ENCODE data around the gene PCDHGA7.
"Not testable (repeated sequence)": the region's sequence is repeated elsewhere in the genome, so short reads cannot be mapped to it uniquely, and the experiment has no call there.

Gene PCDHGA7

DNA sequence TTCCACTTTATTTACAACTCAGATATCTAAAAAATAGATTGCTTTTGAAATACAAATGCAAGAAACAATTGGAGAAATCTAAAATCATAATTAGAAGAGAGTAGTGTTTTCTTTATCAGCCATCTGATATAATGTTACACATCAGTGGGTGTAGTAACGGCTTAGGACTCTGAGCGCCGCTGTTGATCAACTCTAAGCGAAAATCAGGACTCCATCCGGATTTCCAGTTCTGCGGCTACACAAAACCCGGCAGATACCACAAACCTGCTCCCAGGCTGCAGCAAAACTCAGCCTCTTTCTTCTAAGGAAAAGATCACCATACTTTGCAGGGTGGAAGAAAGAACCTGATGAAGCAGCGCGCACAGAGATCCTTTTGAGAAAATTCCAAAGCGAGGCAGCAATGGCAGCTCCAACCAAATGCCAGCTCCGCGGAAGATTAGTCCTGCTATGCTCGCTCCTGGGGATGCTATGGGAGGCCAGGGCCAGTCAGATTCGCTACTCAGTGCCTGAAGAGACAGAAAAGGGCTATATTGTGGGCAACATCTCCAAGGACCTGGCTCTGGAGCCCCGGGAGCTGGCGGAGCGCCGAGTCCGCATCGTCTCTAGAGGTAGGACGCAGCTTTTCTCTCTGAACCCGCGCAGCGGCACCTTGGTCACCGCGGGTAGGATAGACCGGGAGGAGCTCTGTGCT lies 20.2 kb downstream of the PCDHGA7 start, which contains the start of gene PCDHGA9:
TSS of gene PCDHGA9 (plus strand) at position 226 of the 691 bp plus-strand sequence. CDS start at position 401, 175 bp downstream.
- DNase-seq, result no peak

DNA sequence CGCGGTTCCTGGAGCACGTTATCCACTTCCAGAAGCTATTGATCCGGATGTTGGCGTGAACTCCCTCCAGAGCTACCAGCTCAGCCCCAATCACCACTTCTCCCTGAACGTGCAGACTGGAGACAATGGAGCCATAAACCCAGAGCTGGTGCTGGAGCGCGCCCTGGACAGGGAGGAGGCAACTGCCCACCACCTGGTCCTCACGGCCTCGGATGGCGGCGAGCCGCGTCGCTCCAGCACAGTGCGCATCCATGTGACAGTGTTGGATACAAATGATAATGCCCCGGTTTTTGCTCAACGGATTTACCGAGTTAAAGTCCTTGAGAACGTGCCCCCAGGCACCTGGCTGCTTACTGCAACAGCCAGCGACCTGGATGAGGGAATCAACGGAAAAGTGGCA lies 20.8 kb downstream of the PCDHGA7 start:
- no peak for DNase-seq

GRCh38 chr5:141407790-141408505 lies 25.4 kb downstream of the PCDHGA7 start, which contains the start of gene PCDHGB6:
PCDHGB6 (plus strand) TSS chr5:141408021; CDS start chr5:141408203, 182 bp downstream.
- peak; percentile 63 for DNase-seq

- DNase-seq, result no peak
These were observed 27.2 kb downstream of the PCDHGA7 start for GRCh38 chr5:141409598-141410306.

DNA sequence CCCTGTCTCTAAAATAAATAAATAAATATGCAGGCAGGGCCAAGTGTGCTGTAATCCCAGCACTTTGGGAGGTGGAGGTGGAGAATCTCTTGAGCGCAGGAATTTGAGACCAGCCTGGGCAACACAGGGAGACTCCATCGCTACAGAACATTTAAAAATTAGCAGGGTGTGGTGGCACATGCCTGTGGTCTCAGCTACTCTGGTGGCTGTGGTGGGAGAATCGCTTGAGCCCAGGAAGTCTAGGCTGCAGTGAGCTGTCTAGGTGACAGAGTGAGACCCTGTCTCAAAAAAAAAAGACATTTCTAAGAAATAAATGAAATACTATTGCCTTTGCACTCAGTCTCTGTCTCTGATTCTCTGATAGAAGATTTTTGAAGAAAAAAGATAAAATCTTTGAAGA lies 29.0 kb downstream of the PCDHGA7 start:
- DNase-seq, result no peak

DNA sequence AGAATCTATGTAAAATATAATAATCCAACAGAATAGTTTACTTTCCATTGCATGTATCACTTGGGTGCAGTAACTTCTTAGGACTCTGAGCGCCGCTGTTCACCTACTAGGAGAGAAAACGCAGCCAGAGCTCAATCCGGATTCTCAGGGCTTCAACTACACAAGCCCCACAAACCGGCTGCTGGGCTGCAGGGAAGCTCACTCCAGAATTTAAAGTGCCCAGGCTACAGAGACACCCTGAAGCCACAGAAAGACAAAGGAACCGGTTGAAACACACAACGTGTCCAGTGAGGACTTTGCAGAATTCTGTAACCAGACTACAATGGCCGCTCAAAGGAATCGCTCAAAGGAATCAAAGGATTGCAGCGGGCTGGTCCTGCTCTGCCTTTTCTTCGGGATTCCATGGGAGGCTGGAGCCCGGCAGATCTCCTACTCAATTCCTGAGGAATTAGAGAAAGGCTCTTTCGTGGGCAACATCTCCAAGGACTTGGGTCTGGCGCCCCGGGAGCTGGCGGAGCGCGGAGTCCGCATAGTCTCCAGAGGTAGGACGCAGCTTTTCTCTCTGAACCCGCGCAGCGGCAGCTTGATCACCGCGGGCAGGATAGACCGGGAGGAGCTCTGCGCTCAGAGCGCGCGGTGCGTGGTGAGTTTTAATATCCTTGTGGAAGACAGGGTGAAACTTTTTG lies 30.5 kb downstream of the PCDHGA7 start, which contains the start of gene PCDHGA10:
TSS of gene PCDHGA10 (plus strand) at position 134 of the 686 bp plus-strand sequence. CDS start at position 323, 189 bp downstream.
- DNase-seq, result peak; percentile 66

DNA sequence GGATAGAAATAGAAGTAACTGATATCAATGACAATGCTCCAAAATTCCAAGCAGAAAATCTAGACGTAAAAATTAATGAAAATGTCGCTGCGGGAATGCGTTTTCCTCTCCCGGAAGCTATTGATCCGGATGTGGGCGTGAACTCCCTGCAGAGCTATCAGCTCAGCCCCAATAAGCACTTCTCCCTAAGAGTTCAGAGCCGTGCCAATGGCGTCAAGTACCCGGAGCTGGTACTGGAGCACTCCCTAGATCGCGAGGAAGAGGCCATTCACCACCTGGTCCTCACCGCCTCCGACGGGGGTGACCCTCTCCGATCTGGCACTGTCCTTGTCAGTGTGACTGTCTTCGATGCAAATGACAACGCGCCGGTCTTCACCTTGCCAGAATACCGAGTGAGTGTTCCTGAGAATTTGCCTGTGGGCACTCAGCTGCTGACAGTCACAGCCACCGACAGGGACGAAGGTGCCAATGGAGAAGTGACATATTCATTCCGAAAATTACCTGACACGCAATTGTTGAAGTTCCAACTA lies 31.1 kb downstream of the PCDHGA7 start:
- DNase-seq, result no peak

DNA sequence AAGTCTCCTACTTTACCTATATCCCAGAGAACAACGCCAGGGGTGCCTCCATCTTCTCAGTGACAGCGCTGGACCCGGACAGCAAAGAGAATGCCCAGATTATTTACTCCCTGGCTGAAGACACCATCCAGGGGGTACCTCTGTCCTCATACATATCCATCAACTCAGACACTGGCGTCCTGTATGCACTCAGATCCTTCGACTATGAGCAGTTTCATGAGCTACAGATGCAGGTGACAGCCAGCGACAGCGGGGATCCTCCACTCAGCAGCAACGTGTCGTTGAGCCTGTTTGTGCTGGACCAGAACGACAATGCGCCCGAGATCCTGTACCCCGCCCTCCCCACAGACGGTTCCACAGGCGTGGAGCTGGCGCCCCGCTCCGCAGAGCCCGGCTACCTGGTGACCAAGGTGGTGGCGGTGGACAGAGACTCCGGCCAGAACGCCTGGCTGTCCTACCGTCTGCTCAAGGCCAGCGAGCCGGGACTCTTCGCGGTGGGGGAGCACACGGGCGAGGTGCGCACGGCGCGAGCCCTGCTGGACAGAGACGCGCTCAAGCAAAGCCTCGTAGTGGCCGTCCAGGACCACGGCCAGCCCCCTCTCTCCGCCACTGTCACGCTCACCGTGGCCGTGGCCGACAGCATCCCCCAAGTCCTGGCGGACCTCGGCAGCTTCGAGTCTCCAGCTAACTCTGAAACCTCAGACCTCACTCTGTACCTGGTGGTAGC lies 32.2 kb downstream of the PCDHGA7 start:
- DNase-seq, result not testable (repeated sequence)

DNA sequence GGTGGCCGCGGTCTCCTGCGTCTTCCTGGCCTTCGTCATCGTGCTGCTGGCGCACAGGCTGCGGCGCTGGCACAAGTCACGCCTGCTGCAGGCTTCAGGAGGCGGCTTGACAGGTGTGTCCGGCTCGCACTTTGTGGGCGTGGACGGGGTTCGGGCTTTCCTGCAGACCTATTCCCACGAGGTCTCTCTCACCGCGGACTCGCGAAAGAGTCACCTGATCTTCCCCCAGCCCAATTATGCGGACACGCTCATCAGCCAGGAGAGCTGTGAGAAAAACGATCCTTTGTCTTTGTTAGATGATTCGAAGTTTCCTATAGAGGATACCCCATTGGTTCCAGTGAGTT lies 32.7 kb downstream of the PCDHGA7 start:
- not testable (repeated sequence) for DNase-seq

GRCh38 chr5:141417494-141418172 lies 35.1 kb downstream of the PCDHGA7 start, which contains the start of gene PCDHGB7:
PCDHGB7 (plus strand) TSS chr5:141417677; CDS start chr5:141417860, 183 bp downstream.
- peak; percentile 76 for DNase-seq

DNA sequence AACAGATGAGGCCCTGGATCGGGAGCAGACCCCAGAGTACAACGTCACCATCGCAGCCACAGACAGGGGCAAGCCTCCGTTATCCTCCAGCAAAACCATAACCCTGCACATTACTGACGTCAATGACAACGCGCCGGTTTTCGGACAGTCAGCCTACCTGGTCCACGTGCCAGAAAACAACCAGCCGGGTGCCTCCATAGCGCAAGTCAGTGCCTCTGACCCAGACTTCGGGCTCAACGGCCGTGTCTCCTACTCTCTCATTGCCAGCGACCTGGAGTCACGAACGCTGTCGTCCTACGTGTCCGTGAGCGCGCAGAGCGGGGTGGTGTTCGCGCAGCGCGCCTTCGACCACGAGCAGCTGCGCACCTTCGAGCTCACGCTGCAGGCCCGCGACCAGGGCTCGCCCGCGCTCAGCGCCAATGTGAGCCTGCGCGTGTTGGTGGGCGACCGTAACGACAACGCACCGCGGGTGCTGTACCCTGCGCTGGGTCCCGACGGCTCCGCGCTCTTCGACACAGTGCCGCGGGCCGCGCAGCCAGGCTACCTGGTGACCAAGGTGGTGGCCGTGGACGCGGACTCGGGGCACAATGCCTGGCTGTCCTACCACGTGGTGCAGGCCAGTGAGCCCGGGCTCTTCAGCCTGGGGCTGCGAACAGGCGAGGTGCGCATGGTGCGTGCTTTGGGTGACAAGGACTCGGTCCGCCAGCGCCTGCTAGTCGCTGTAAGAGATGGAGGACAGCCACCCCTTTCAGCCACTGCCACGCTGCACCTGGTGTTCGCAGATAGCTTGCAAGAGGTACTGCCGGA lies 36.7 kb downstream of the PCDHGA7 start:
- DNase-seq, result no peak

DNA sequence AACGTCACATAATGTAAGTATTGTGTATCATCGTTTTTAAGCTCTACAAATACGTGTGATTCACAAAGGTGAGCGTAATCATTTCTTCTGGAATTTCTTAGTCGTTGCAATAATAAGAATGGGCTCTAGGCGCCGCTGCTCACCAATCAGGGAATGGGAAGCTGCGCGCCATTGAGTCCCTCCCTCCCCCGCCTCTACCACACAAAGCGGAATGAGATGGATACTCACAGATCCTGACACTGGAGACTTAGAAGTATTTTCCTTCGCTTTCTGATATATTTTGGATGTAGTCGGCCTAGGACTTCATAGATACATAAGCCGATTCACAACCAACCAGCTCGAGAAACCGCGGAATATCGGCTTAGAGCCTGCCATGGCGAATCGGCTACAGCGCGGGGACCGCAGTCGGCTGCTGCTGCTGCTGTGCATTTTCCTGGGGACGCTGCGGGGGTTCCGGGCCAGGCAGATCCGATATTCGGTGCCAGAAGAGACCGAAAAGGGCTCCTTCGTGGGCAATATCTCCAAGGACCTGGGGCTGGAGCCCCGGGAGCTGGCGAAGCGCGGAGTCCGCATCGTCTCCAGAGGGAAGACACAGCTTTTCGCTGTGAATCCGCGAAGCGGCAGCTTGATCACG lies 38.4 kb downstream of the PCDHGA7 start, which contains the start of gene PCDHGA11:
TSS of gene PCDHGA11 (plus strand) at position 197 of the 634 bp plus-strand sequence. CDS start at position 374, 177 bp downstream.
- DNase-seq, result peak; percentile 77

DNA sequence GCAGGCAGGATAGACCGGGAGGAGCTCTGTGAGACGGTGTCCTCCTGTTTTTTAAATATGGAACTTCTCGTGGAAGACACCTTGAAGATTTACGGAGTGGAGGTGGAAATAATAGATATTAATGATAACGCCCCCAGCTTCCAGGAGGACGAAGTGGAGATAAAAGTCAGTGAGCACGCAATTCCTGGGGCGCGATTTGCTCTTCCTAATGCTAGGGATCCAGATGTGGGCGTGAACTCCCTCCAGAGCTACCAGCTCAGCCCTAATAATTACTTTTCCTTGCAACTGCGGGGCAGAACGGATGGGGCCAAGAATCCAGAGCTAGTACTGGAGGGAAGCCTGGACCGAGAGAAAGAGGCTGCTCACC lies 38.9 kb downstream of the PCDHGA7 start:
- DNase-seq, result no peak

DNA sequence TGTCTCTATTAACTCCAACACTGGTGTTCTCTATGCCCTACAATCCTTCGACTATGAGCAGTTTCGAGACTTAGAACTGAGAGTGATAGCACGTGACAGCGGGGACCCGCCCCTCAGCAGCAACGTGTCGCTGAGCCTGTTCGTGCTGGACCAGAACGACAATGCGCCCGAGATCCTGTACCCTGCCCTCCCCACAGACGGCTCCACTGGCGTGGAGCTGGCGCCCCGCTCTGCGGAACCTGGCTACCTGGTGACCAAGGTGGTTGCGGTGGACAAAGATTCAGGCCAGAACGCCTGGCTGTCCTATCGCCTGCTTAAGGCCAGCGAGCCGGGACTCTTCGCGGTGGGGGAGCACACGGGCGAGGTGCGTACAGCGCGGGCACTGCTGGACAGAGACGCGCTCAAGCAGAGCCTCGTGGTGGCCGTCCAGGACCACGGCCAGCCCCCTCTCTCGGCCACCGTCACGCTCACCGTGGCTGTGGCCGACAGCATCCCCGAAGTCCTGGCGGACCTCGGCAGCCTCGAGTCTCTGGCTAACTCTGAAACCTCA lies 40.3 kb downstream of the PCDHGA7 start:
- DNase-seq, result no peak

GRCh38 chr5:141427783-141428426 lies 45.4 kb downstream of the PCDHGA7 start:
- no peak for DNase-seq

GRCh38 chr5:141430332-141431113 lies 48.0 kb downstream of the PCDHGA7 start, which contains the start of gene PCDHGA12:
PCDHGA12 (plus strand) TSS chr5:141430507; CDS start chr5:141430760, 253 bp downstream.
- DNase-seq, result peak; percentile 42

GRCh38 chr5:141431286-141431685 lies 48.7 kb downstream of the PCDHGA7 start:
- DNase-seq, result no peak

DNA sequence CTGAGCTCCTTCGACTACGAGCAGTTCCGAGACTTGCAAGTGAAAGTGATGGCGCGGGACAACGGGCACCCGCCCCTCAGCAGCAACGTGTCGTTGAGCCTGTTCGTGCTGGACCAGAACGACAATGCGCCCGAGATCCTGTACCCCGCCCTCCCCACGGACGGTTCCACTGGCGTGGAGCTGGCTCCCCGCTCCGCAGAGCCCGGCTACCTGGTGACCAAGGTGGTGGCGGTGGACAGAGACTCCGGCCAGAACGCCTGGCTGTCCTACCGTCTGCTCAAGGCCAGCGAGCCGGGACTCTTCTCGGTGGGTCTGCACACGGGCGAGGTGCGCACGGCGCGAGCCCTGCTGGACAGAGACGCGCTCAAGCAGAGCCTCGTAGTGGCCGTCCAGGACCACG lies 49.8 kb downstream of the PCDHGA7 start:
- not testable (repeated sequence) for DNase-seq

Data from stimulated activated CD8-positive, alpha-beta memory T cell treated with anti-CD3 and anti-CD28 coated beads, Interleukin-4, amount 100 ng/mL, for 48 hours (primary cell).